Activated CD4-positive, CD25-positive, alpha-beta regulatory T cell (primary cell): ENCODE results near the gene MKNK2.
"Not testable (repeated sequence)": the region's sequence is repeated elsewhere in the genome, so short reads cannot be mapped to it uniquely, and the experiment has no call there.

Experiments
- DNase-seq, 4 experiments: peaks; one replicate each; lab custom pipeline; 2025; lab: John Stamatoyannopoulos, UW

Gene MKNK2

GRCh38 chr19:1991018-1991913 lies 59.8 kb downstream of the MKNK2 start:
- DNase-seq = no peak

DNA sequence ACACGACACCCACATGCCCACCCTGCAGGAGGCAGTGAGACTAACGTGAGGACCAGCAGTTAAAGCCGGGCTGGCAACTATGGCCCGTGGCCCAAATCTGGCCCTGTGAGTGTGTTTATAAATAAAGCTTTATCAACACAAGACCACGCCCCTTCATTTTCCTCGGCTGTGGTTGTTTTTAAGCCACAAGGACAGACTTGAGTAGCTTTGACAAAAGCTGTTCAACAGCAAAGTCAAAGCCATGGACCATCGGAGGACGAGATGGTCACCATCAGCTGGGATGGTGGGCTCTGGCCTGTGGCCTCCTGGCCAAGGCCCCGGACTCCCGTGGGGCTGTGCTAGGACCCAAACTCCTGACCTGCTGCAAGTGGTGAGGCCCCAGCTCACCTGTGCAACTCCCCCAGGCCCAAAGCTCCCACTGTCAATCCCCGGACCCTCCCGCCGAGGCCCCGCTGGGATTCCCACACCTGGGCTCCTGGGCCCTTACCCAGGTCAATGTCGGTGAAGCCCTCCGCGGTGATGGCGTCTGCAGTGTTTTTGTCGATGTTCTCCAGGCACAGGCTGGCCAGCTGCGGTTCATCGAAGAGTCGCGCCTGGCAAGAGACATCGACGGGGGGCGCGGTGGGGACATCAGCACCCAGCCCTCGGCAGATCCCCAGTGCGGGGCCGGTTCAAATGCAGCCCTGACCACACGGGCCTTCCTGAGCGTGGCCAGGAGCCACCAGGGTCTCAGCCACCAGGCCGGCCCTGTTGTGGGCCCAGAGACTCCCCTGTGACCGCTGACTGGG lies 60.6 kb downstream of the MKNK2 start:
- DNase-seq = no peak

- DNase-seq = no peak
These were observed 61.4 kb downstream of the MKNK2 start for GRCh38 chr19:1989513-1990229.

- DNase-seq = not testable (repeated sequence)
These were observed 62.6 kb downstream of the MKNK2 start for GRCh38 chr19:1988464-1988863.
